Fibroblast of the aortic adventitia (primary cell): ENCODE measurements around the gene SLC31A1. TPM values are rescaled to one million over a fixed set of nuclear protein-coding genes. Genes with fewer than 3 reads are reported as not detected.

Experiments used
- DNase-seq: peaks from one replicate; pipeline ENCODE4 v3.0.0-alpha.2; 2010; ENCODE audit warnings: low read depth
- H3K4me3 ChIP-seq: 2 replicates; pipeline ENCODE4 v1.5.1; 2011; ENCODE audit warnings: low read depth, mild to moderate bottlenecking, control low read depth, low read length, moderate library complexity
- total RNA-seq: library from RNA; depleted of rRNA; stranded (reverse); fragments of >200 nt; gene quantifications from 2 replicates; pipeline ENCODE4 v1.2.3, GENCODE V29; 2012; ENCODE audit warnings: low replicate concordance
- TF ChIP-seq, protein P1 (sequence below): IDR thresholded peaks from 2 replicates; pipeline ENCODE4 v1.5.1; 2011; ENCODE audit warnings: mild to moderate bottlenecking, low read length, control low read depth, inconsistent platforms; ENCODE audit not compliant: insufficient read depth

The SLC31A1 gene
- total RNA-seq = 15.2 and 32.9 TPM in 2 replicates

DNA sequence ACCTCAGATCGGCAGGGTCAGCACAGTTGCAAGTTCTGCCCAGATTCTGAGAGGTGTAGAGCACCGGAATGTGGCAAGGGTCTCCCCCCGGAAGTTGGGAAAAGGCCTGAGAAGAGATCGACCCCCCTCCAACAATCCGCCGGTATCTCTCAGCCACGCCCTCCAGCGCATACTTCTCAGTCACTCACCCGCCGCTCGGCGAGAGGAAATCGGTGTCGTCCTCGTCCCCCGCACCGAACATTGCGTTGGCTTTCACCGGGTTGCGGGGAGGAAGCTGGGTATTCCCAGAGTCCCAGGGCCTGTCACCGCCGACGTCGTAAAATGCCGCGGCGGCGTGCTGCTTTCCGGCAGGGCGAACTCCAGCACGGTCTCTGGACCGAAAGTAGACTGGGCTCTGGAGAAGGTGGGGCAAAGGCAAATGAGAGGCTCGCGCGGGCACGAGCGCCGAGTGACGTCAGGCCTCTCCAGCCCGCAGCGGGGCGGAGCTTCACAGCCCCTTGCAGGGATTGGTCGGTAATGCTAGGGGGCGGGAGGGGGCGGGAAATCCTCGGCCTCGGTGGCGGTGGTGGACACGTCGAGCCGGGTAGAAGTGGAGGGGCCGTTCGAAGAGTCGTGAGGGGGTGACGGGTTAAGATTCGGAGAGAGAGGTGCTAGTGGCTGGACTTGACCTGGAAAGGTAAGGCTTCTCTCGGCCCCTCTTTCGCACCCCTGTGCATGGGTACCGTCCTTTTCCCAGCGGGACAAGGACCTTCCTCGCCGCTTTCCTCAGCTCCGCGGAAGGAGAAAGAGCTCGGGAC, at the start of gene SLC31A1, which contains the start of gene FKBP15:
Gene SLC31A1 (plus strand): TSS at position 542 of the 797 bp plus-strand sequence. CDS start 34,605 bp downstream, outside the sequence.
Gene FKBP15 (minus strand): TSS at position 275 of the 797 bp plus-strand sequence. CDS start 34 bp downstream, at position 241.
- peak within 1 kb of the TSS; percentile 96 for H3K4me3 ChIP-seq
- peak; percentile 98 for DNase-seq
- TF ChIP-seq, protein P1, sequence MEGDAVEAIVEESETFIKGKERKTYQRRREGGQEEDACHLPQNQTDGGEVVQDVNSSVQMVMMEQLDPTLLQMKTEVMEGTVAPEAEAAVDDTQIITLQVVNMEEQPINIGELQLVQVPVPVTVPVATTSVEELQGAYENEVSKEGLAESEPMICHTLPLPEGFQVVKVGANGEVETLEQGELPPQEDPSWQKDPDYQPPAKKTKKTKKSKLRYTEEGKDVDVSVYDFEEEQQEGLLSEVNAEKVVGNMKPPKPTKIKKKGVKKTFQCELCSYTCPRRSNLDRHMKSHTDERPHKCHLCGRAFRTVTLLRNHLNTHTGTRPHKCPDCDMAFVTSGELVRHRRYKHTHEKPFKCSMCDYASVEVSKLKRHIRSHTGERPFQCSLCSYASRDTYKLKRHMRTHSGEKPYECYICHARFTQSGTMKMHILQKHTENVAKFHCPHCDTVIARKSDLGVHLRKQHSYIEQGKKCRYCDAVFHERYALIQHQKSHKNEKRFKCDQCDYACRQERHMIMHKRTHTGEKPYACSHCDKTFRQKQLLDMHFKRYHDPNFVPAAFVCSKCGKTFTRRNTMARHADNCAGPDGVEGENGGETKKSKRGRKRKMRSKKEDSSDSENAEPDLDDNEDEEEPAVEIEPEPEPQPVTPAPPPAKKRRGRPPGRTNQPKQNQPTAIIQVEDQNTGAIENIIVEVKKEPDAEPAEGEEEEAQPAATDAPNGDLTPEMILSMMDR = no peak

DNA sequence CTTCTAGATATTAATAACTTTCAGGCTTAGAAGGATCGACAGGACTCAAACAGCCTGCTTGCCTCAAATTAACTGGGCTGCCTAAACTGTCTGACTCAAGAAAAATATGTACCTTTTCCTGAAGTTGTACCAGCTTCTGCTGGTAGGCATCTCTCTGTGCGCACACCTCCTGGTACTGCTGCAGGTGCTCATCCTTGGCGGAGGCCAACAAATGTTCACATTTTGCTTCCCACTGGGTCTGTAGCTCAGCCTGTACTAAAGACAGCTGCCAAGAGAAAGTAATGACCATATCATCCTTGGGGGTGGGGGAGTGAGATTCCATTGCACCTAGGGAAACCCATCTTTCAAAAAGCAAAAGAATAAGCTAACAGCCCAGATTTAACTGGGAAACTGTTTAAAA, 48.0 kb upstream of the SLC31A1 start:
- DNase-seq = no peak
- TF ChIP-seq, protein P1 = no peak
- H3K4me3 ChIP-seq = no peak overlapping the region

DNA sequence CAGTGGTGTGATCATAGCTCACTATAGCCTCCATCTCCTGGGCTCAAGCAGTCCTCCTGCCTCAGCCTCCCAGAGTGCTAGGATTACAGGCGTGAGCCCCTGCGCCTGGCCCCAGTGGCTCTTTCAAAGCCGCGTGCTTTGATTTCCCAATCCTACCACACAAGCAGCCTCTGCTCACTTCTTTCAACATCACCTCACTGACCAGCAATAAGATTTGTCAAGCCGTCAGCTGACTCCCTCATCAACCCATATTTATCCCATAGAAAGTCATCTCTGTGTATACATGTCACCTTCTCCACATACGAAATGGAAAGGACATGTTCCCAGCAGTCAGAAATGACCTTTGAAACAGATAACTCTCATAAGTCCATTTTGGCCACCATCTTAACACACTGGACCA, 44.5 kb upstream of the SLC31A1 start:
- TF ChIP-seq, protein P1 = no peak
- H3K4me3 ChIP-seq = no peak overlapping the region
- no peak for DNase-seq

DNA sequence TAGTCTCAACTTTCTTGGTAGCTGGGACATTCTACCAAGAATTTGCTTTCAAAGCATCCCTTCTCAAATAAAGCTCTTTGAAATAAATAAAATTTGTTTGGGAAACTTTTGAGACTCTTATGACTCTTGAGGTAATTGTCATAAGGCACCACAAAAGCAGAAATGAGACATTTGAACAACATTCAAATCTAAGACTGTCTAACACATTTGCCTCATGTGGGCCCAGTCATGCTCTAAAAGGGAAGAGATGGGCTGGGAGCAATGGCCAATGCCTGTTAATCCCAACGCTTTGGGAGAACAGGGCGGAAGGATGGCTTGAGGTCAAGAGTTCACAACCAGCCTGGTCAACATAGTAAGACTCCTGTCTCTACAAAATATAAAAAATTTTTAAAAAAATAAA, 44.1 kb upstream of the SLC31A1 start:
- TF ChIP-seq, protein P1 = no peak
- DNase-seq = no peak
- H3K4me3 ChIP-seq = no peak overlapping the region

DNA sequence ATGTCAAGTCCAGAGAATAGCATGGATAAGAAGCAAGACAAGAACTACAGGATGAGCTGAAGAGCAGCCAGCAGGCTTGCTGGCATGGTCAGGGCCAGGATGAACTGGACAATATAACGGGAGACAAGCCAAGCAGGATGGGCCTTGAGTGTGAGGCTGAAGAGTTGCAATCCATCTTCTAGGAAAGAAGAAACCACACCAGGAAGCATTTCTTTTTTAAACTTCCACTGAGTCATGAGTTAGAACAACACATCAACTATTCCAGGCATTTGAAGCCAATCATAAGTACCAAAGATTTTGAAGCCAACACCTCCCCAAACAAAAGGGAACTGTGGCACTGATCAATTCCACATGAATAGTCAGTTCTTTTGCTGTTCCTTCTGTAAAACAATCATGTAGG, 43.3 kb upstream of the SLC31A1 start:
- TF ChIP-seq, protein P1 = no peak
- peak; percentile 73 for DNase-seq

DNA sequence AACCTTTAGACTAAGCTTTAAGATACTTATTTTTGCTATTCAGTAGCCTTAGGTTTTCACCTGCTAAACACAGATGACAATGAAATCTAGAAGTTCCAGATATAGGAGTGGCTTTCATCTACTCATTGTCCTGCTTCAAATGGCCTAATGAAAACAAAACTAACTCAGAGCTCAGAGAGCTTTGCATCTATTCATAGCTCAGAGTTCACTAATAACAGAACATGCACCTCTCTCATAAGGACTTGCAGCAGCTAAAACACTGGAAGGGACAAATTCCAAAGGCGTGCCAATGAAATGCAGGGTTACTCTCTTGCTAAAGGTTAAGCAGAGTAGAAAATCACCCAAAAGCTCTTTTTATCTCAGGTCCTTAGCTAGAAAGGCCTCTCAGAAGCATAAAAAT, 41.5 kb upstream of the SLC31A1 start:
- DNase-seq = no peak
- TF ChIP-seq, protein P1 = no peak
- H3K4me3 ChIP-seq = no peak overlapping the region

More for the DNA sequence above, 43.3 kb upstream of the SLC31A1 start:
- no peak overlapping the region for H3K4me3 ChIP-seq
